HG03575 (cell line): ENCODE measurements around the gene SPACDR.
"Not testable (repeated sequence)": the region's sequence is repeated elsewhere in the genome, so short reads cannot be mapped to it uniquely, and the experiment has no call there.

Experiments
- ATAC-seq: cut with Tn5 transposase; IDR thresholded peaks from one replicate; pipeline ENCODE4 v1.9.1; 2021; ENCODE audit not compliant: unreplicated experiment, insufficient number of reproducible peaks, low FRiP score; ENCODE audit errors: extremely low read depth

The SPACDR gene, protein sequence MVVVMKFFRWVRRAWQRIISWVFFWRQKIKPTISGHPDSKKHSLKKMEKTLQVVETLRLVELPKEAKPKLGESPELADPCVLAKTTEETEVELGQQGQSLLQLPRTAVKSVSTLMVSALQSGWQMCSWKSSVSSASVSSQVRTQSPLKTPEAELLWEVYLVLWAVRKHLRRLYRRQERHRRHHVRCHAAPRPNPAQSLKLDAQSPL

DNA sequence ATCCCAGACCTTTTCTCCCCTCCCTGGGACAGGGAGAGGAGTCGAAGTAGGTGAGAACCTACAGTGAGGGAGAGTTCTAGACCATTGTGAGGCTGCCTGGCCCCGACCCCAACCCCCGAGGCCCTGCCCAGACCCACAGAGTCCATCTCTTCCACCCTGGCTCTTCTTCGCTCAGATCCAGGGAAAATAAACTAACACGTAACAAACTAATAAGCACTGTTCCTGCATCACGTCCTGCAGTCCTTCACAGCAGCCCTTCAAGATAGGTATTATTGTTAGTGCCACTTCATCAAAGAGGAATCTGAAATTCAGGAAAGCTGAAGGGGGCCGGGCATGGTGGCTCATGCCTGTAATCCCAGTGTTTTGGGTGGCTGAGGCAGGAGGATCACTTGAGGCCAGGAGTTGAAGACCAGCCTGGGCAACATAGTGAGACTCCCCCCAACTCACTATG, at the start of gene SPACDR:
Gene SPACDR, minus strand, starts transcription at position 51 of the 451 bp plus-strand sequence. CDS start 235 bp downstream, outside the sequence.
- no peak for ATAC-seq

DNA sequence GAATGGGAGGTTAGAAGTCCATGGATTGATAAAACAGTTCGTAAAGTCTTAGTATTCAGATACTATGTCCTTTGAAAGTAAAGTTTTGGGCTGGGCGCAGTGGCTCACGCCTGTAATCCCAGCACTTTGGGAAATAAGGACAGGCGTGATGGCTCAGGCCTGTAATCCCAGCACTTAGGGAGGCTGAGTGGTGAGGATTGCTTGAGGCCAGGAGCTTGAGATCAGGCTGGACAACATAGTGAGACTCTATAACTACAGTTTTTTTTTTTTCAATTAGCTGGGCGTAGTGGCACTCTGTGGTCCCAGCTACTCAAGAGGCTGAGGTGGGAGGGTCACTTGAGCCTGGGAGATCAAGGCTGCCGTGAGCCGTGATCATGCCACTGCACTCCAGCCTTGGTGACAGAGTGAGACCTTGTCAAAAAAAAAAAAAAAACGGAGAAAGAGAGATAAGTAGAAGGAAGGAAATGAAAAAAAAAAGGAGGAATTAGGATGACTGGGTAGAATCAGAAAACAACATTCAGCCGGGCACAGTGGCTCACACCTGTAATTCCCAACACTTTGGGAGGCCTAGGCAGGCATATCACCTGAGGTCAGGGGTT, 49.3 kb upstream of the SPACDR start:
- no peak for ATAC-seq

DNA sequence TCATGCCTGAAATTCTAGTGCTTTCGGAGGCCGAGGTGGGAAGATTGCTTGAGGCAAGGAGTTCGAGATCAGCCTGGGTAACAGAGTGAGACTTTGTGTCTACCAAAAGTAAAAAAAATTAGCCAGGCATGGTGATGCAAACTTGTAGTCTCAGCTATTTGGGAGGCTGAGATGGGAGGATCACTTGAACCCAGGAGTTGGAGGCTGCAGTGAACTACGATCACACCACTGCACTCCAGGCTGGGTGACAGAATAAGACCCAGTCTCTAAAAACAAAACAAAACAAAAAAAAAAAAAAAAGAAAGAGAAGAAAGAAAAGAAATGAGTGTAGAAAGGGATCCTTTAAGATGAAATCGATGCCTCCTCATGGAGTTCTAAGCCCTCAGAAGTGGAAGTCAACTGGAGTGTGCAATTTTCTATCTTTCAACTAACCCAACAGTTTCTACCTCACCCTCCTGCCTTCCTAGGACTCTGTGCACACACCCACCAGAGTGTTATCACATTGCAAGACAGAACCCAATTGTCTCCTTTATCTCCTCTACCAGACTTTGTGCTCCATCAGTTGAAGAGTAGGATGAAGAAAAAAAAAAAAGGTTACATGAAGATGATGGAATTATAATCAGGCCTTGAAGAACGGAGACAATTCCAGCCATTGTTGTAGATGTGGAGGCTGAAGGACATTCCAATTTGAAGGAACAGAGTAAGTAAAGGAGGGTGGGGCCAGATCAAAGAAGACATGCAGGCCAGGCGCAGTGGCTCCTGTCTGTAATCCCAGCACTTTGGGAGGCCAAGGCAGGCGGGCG, 46.6 kb upstream of the SPACDR start:
- no peak for ATAC-seq

DNA sequence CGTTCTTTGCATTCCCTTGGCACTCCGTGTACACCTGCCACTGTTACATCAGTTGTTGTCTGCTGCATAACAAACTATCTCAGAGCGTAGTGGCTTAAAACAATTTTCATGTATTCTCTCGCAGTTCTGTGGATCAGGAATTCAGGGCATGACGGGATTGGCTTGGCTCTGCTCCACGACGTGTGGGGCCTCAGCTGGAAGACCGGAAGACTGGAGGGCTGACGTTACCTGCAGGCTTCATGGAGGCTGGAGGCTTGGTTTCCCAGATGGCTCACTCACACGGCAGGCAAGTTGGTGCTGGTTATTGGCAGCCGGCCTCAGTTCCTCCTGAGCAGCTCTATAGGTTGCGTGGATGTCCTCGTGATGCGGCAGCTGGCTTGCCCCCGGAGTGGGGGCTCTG, 45.2 kb upstream of the SPACDR start:
- ATAC-seq: no peak

DNA sequence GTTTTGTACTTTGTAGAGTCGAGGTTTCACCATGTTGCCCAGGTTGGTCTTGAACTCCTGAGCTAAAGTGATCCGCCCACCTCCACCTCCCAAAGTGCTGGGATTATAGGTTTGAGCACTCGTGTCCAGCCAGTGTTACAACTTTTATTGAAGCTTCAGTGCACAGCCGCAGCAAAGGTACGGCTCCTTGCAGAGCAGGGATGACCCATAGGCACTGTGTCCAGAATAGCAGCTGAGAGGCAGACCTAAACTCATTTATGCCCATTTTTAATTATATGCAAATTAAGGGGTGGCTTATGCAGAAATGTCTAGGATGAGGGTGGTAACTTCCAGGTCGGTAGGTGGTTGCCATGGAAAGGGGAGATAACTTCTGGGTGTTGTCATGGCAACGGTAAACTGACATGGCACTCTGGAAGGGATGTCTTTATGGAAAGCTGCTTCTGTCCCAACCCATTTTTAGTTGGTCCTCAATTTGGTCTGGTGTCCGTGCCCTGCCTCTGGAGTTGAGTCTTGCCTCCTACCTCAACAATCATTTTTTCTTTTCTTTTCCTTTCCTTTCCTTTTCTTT, 42.4 kb upstream of the SPACDR start:
- ATAC-seq: no peak

DNA sequence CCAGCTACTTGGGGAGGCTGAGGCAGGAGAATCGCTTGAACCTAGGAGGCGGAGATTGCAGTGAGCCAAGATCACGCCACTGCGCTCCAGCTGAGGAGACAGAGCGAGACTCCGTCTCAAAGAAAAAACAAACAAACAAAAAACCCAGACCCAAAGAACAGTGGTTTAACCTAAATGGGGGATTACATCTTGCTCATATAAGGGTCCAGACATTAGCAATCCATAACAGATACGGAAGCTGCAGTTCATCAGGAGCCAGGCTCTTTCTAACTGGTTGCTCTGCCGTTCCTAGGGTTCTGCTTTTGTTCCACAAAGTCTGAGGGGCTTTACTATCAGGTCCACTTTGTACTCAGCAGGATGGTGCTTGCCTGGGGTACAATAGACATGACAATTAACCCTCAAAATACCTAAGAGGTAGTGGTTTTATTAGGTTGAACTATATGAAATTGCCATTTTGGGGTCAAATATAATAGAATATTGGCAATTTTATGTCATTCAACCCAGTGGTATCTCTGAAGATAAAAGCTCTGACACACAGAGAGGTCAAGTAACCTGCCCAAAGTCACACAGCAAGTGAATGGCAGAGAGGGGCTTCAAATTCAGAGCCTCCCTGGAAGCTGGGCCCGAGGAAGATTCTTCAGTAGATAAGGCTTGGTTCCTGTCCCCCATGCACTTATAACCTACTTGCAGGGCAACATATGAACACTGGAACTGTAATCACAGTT, 41.0 kb upstream of the SPACDR start:
- ATAC-seq: no peak

DNA sequence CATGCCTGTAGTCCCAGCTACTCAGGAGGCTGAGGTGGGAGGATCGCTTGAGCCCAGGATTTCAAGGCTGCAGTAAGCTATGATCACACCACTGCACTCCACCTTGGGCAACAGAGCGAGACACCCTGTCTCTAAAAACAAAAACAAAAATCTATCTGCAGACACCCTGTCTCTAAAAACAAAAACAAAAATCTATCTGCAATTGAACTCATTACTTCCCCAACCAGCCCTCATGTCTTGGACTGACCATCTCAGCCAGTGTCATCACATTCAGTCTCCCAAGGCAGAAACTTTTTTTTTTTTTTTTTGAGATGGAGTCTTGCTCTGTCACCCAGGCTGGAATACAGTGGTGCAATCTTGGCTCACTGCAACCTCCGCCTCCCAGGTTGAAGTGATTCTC, 40.0 kb upstream of the SPACDR start:
- ATAC-seq: not testable (repeated sequence)

DNA sequence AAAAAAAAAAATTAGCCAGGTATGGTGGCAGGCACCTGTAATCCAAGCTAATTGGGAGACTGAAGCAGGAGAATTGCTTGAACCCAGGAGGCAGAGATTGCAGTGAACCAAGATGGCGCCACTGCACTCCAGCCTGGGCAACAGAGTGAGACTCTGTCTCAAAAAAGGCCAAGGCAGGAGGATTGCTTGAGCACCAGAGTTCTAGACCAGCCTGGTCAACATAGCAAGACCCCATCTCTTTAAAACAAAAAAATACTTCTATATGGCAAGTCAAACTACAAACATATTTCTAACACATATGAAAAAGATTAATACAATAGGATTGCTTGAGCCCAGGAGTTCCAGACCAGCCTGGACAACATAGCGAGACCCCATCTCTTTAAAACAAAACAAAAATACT, 36.7 kb upstream of the SPACDR start:
- ATAC-seq: not testable (repeated sequence)

DNA sequence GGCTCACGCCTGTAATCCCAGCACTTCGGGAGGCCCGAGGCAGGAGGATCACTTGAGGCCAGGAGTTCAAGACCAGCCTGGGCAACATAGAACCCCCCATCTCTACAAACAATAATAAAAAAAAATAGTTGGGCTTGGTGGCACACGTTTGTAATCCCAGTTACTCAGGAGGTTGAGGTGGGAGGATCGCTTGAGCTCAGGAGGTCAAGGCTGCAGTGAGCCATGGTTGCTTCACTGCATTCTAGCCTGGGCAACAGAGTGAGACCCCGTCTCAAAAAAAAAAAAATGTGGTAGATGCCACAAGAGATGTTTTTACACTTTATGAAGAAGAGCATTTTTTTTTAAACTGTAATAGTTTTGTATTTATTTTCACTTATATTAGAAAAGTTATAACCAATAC, 32.4 kb upstream of the SPACDR start:
- no peak for ATAC-seq

DNA sequence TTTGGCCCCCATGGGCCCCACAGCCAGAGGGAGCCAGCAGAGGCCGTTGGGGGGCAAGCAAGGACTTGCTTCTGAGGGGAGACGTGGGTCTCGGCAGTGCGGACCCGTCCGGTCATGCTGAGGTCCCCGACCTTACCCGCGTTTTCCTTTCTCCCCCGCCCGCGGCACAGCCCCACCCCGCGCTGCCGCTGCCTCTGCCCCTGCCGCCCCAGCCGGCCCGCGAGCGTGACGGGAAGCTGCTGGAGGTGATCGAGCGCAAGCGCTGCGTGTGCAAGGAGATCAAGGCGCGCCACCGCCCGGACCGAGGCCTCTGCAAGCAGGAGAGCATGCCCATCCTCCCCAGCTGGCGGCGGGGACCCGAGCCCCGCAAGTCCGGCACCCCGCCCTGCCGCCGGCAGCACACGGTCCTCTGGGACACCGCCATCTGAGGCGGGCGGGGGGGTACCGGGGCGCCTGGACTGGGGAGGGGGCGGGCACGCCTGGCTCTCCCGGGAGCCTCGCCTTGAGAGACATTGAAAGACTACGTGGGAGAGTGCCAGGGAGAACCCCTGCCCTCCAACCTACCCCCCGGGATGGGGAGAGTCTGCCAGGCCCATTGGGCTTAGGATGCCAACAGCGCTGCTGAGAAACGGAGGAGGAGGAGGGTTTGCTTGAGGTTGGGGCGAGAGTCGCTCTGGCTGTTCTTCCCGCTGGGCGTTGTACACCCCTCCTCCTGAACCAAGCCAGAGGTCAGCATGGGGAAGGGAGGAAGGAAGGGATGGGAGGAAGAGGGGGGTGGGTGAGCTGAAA, 29.6 kb upstream of the SPACDR start:
- no peak for ATAC-seq

DNA sequence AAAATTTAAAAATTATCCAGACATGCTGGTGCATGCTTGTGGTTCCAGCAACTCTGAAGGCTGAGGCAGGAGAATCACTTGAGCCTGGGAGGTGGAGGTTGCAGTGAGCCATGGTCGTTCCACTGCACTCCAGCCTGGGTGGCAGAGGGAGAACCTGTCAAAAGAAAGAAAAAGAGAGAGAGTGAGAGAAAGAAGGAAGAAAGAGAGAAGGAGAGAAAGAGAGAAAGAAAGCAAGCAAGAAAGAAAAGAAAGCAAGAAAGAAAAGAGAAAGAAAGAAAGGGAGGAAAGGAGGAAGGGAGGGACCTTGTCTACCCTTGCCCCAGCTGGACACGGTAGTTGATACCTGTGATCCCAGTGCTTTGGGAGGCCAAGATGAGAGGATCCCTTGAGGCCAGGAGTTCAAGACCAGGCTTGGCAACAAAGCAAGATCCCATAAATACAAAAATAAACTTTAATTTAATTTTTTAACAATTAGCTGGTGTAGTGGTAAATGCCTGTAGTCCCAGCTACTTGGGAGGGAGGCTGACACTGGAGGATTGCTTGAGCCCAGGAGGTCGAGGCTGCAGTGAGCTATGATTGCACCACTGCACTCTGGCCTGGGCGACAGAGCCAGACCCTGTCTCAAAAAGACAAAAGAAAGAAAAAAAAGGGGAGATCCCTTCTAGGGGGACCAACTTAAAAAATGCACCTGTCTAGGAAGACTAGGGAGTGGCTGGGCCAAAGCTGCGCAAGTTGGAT, 28.8 kb upstream of the SPACDR start:
- no peak for ATAC-seq

DNA sequence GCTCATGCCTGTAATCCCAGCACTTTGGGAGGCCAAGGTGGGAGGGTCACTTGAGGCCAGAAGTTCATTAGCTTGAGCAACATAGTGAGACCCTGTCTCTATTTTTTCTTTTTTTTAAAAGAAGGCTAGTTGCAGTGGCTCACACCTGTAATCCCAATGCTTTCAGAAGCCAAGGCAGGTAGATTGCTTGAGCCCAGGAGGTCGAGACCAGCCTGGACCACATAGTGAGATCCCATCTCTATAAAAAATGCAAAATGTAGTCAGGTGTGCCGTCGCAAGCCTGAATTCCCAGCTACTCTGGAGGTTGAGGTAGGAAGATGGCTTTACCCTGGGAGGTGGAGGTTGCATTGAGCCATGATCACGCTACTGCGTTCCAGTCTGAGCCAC, 27.1 kb upstream of the SPACDR start:
- no peak for ATAC-seq

DNA sequence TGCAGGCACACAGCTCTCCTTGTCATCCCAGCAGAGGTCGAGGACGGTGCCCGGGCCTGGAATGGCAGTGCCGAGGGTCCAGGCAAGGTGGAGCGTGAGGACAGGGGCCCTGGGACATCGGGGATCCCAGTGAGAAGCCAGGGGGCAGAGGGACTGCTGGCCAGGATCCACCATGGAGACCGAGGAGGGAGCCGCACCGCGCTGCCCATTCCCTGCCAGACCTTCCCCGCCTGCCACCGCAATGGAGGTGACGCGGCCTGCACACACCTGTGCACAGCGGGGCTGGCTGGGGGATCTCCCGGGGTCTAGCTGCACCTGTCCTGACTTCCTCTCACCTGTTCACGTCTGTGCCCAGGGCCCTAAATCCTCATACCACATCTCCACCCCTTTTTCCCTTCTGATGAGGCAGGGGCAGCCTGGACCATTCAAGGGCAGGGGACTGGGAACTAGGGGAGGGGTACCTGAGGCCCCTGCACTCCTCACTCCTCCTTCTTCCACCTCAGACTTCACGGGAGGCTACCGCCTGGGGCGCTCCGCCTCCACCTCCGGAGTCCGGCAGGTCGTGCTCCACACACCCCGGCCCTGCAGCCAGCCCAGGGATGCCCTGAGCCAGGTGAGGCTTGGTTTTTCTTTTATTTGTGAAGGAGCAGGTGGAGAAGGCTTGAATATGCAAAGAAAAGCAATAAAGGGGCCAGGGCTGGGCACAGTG, 26.6 kb upstream of the SPACDR start:
- ATAC-seq: no peak

DNA sequence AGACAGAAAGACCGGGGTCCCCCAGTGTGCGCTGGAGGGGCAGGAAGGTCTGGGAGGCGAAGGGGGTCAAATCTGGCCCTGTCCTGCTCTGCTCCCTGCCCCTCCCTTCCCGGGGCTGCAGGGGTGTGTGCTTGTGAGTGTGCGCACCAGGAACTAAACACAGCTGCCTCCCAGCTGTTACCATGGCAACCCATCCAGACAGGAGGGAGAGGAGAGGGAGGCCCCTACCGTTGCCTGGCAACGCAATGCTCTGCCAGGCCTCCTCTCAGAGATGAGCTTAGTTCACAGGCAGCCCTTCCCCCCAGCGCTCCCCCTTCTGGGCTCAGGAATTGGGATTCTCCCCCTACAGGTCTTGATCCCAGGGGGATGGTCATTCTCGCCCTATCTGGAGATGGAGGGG, 25.8 kb upstream of the SPACDR start:
- ATAC-seq: no peak

DNA sequence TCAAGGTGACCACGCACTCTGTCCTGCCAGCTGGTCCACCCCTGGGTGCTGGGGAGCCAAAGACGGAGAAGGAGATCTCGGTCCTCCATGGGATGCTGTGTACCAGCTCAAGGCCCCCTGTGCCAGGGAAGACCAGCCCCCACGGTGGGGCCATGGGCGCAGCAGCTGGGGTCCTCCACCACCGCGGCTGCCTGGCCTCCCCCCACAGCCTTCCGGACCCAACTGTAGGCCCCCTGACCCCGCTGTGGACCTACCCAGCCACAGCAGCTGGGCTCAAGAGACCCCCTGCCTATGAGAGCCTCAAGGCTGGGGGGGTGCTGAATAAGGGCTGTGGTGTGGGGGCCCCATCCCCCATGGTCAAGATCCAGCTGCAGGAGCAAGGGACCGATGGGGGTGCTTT, 25.1 kb upstream of the SPACDR start:
- no peak for ATAC-seq

DNA sequence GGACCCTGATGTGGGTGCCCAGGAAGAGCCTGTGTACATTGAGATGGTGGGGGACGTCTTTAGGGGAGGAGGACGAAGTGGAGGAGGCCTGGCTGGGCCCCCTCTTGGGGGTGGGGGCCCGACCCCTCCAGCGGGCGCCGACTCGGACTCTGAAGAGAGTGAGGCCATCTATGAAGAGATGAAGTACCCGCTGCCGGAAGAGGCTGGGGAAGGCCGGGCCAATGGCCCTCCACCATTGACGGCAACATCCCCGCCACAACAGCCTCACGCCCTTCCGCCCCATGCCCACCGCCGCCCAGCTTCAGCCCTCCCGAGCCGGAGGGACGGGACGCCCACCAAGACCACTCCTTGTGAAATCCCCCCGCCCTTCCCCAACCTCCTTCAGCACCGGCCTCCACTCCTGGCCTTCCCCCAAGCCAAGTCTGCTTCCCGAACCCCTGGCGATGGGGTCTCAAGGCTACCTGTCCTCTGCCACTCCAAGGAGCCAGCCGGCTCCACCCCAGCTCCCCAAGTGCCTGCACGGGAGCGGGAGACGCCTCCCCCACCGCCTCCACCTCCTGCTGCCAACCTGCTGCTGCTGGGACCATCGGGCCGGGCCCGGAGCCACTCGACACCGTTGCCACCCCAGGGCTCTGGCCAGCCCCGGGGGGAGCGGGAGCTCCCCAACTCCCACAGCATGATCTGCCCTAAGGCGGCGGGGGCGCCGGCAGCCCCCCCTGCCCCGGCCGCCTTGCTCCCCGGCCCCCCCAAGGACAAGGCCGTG, 24.5 kb upstream of the SPACDR start:
- no peak for ATAC-seq
